ENCODE results near the gene BBS9. TPM values are rescaled to one million over a fixed set of nuclear protein-coding genes. Genes with fewer than 3 reads are reported as not detected.
A peak's percentile ranks its signal among the peaks of the same experiment; 100 is the strongest.

Gene BBS9
- polyA plus RNA-seq, 1 donor = 8.8 TPM

DNA sequence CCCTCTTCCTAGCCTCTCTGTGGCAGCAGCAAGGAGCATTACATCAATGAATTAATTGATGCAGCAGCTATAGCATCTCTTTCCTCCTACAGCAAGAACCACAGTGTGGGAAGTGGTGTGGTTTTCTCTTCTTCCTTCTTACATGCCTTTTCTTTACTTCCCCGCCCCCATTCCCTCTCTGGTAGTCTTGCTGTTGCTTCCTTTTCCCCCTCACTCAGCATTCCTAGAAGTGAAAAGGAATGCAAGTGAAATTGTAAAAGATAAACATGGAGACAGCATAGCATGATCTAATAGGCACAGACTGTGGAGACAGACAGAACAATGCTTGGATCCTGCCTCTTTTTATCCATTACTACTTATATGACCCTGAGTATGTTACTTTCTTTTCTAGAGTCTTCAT is 405.5 kb downstream of the BBS9 start:
- peaks cover 11% of the 10 kb centered on the region for H3K4me1 ChIP-seq (ENCODE audit: control insufficient read depth, insufficient read depth, low read length)
- H3K4me3 ChIP-seq (ENCODE audit: low read length) = no peak overlapping the region
- no peaks in the 10 kb centered on the region for H3K36me3 ChIP-seq (ENCODE audit: control insufficient read depth, insufficient read depth, low read length)
- peak; percentile 13 to 37 for DNase-seq
- H3K9me3 ChIP-seq (ENCODE audit: control insufficient read depth, low read depth, low read length) = no peaks in the 10 kb centered on the region
- WGBS (ENCODE audit: insufficient coverage, low lambda C conversion rate) = 56% methylated on average over 1 of the region's 1 CpG
- no peak overlapping the region for H3K27ac ChIP-seq (ENCODE audit: low read length)
- no peaks in the 10 kb centered on the region for H3K27me3 ChIP-seq (ENCODE audit: control insufficient read depth, insufficient read depth, low read length)

DNA sequence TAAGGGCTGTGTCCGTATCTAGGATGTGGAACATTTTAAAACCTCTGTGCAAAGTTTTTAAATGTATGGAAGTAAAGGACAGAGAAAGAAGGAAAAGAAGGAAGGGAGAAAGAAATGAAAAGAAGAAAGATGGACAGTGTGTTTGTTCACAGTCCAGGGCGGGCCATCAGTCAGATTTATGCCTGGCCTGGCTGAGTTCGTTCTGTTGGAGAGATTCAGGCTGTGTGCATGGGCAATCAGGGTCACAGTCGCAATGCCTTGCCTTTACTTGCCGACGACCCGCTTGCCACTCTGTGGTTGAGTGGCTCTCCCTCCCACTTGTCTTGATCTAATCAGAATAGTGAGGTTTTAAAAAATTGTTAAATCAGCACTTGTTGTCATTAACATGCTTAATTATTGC is 406.6 kb downstream of the BBS9 start:
- peaks cover 11% of the 10 kb centered on the region for H3K4me1 ChIP-seq (ENCODE audit: control insufficient read depth, insufficient read depth, low read length)
- DNase-seq = peak in 1 of 2 donors; percentile 50
- WGBS (ENCODE audit: insufficient coverage, low lambda C conversion rate) = 86% methylated on average over 1 of the region's 7 CpGs
- H3K27me3 ChIP-seq (ENCODE audit: control insufficient read depth, insufficient read depth, low read length) = no peaks in the 10 kb centered on the region
- H3K9me3 ChIP-seq (ENCODE audit: control insufficient read depth, low read depth, low read length) = no peaks in the 10 kb centered on the region
- H3K36me3 ChIP-seq (ENCODE audit: control insufficient read depth, insufficient read depth, low read length) = no peaks in the 10 kb centered on the region
- no peak overlapping the region for H3K4me3 ChIP-seq (ENCODE audit: low read length)
- H3K27ac ChIP-seq (ENCODE audit: low read length) = peak overlapping the region; percentile 41

DNA sequence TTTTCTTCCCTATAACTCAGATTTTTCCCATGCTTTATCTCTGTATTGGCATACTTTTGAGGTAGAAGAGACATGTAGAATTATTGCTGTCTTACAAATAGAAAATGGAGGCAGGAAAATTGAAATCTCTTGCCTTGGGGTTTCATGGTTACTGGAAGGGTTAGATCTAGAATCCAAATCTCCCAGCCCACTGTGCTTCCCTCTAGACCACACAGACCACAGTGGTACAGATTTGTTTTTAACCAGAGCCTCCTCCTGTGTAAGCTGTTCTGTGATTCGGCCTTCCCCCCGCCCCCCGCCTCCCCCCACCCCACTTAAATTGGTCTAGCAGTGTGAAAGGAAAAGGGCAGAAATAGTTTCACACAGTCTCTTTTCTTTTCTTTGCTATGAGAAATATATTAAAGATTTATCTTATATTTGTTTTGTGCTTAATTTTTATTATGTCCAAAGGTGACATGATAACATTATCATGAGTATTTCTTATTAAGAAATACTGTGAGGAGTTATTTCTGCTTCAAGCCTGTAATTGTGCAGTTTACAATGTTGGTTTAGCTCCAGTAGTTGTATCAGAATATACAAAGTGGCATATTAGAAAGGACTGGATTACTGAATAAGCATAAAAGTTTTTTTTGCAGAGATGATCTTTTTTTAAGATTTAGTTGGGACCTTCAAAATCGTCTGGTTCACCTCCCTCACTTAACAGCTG is 407.2 kb downstream of the BBS9 start:
- Histone ChIP-seq H3K36me3 (ENCODE audit: control insufficient read depth, insufficient read depth, low read length) (no peaks in the 10 kb centered on the region), H3K4me1 (ENCODE audit: control insufficient read depth, insufficient read depth, low read length) (peaks cover 11% of the 10 kb centered on the region), H3K27ac (ENCODE audit: low read length) (peak overlapping the region; percentile 41), H3K4me3 (ENCODE audit: low read length) (no peak overlapping the region), H3K9me3 (ENCODE audit: control insufficient read depth, low read depth, low read length) (no peaks in the 10 kb centered on the region), H3K27me3 (ENCODE audit: control insufficient read depth, insufficient read depth, low read length) (no peaks in the 10 kb centered on the region)
- peak in 1 of 2 donors; percentile 63 for DNase-seq
- WGBS (ENCODE audit: insufficient coverage, low lambda C conversion rate) = no CpG with 5 or more reads among the region's 4 CpGs

DNA sequence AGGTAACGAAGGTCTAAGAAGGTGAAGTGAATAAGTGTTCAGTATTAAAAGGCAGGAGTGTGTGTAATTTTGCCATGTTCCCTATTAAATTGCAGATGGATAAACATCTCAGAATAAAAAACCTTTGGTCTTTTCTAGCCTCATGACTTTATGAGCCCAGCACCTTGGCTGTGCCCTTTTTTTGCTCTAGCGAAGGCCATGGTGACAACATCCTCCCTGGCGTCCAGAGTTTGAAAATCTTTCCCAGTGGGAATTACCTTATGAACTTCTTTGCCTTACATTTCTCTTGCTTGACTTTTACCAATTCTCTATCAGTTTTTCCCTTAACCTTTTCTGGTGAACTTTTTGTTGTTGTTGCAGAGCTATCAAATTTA is 407.7 kb downstream of the BBS9 start:
- H3K27ac ChIP-seq (ENCODE audit: low read length) = no peak overlapping the region
- no peak overlapping the region for H3K4me3 ChIP-seq (ENCODE audit: low read length)
- no peaks in the 10 kb centered on the region for H3K27me3 ChIP-seq (ENCODE audit: control insufficient read depth, insufficient read depth, low read length)
- DNase-seq = no peak
- WGBS (ENCODE audit: insufficient coverage, low lambda C conversion rate) = 40% methylated on average over 1 of the region's 3 CpGs
- H3K9me3 ChIP-seq (ENCODE audit: control insufficient read depth, low read depth, low read length) = no peaks in the 10 kb centered on the region
- H3K36me3 ChIP-seq (ENCODE audit: control insufficient read depth, insufficient read depth, low read length) = no peaks in the 10 kb centered on the region
- peaks cover 11% of the 10 kb centered on the region for H3K4me1 ChIP-seq (ENCODE audit: control insufficient read depth, insufficient read depth, low read length)

DNA sequence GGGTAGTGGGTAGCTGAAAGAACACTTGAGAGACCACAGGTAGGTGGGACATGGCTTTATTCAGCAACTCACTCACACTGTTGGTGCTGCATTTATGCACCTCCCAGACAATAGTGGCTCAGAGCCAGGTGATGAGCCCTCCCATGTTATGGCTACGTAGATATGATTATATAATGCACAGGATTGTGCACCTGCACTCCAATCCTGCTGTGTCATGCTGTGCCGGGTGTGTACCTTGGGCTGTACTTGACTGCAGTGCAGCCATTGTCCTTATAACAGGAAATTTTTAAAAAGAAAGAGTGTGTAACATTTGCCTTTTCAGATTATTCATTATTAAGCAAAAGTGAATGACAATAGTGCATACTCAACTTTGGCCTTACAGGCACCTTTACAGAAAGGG is 409.8 kb downstream of the BBS9 start:
- peaks cover 6% of the 10 kb centered on the region for H3K4me1 ChIP-seq (ENCODE audit: control insufficient read depth, insufficient read depth, low read length)
- no peaks in the 10 kb centered on the region for H3K9me3 ChIP-seq (ENCODE audit: control insufficient read depth, low read depth, low read length)
- H3K27ac ChIP-seq (ENCODE audit: low read length) = no peak overlapping the region
- WGBS (ENCODE audit: insufficient coverage, low lambda C conversion rate) = no CpG with 5 or more reads among the region's 2 CpGs
- H3K4me3 ChIP-seq (ENCODE audit: low read length) = no peak overlapping the region
- H3K27me3 ChIP-seq (ENCODE audit: control insufficient read depth, insufficient read depth, low read length) = no peaks in the 10 kb centered on the region
- DNase-seq = no peak
- H3K36me3 ChIP-seq (ENCODE audit: control insufficient read depth, insufficient read depth, low read length) = no peaks in the 10 kb centered on the region

DNA sequence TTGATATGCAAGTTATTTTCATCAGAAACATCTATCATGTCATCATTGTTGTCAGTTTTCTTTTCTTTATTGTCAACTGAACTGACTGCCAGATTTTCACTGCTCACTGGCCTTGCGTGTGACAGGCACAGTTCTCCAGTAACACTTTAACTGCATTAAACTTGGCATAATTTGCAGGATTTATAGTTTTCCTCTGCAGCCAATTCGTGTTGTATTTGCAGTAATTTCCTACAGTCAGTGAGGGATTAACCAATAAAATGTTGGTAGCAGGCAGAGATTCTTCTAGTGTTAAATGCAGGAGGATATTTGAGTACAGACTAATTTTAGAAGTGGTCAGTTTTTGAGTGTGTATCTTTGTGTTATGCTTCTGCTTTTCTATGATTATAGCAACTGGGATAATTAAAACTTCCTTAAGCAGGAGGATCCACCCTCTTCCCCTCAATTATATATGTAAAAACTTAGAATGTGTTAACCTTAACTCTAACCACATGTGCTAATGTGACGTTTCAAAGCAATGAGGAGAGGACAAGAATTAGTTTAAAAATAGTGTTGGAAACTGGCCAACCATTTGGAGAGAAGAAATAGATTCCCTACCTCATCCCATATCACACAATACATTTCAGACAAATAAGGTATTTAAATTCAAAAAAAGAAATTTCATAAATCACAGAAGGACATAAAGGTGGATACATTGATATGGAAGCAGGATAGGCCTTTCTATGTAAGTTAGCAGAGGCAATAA is 410.5 kb downstream of the BBS9 start:
- Histone ChIP-seq H3K36me3 (ENCODE audit: control insufficient read depth, insufficient read depth, low read length) (no peaks in the 10 kb centered on the region), H3K27me3 (ENCODE audit: control insufficient read depth, insufficient read depth, low read length) (no peaks in the 10 kb centered on the region), H3K9me3 (ENCODE audit: control insufficient read depth, low read depth, low read length) (no peaks in the 10 kb centered on the region), H3K4me3 (ENCODE audit: low read length) (no peak overlapping the region), H3K27ac (ENCODE audit: low read length) (no peak overlapping the region), H3K4me1 (ENCODE audit: control insufficient read depth, insufficient read depth, low read length) (peaks cover 6% of the 10 kb centered on the region)
- no CpG with 5 or more reads among the region's 3 CpGs for WGBS (ENCODE audit: insufficient coverage, low lambda C conversion rate)
- DNase-seq = no peak

DNA sequence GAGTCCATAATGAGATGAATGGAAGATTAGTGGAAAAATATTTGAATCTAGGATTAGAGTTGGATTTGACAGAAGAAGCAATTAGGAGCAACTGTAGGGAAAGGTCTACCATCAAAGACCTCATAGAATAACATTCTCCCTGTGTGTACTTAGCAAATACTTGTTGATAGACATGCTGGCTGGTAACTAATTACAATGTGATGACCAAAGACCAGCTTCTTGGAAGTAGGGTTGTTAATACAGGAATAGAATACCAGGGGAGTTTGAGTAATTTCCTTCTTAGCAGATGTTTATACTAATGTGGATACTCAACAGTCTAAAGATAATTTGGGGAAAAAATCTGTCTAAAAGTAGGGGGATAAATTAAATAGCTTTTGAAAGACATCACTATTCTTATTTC is 418.5 kb downstream of the BBS9 start:
- DNase-seq = no peak
- Histone ChIP-seq H3K4me3 (ENCODE audit: low read length) (no peak overlapping the region), H3K27ac (ENCODE audit: low read length) (no peak overlapping the region), H3K36me3 (ENCODE audit: control insufficient read depth, insufficient read depth, low read length) (no peaks in the 10 kb centered on the region), H3K9me3 (ENCODE audit: control insufficient read depth, low read depth, low read length) (no peaks in the 10 kb centered on the region), H3K4me1 (ENCODE audit: control insufficient read depth, insufficient read depth, low read length) (no peaks in the 10 kb centered on the region), H3K27me3 (ENCODE audit: control insufficient read depth, insufficient read depth, low read length) (no peaks in the 10 kb centered on the region)

DNA sequence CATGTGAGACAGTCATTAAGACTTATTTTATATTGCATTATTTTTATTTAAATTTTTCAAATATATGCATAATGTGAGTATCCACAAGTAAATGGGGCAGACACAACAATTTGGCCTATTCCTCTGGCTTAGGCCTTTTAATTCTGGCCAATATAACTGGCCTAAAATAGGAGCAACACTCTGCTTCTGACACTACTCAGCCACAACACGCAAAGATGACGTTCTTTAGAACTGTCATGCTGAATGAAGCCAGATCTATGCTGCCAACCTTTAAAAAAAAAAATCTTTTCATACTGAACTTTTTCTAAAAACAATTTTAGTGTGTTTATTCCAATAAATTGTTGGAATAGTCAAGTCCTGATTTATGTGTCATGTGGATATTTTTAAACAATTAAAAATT is 421.0 kb downstream of the BBS9 start:
- H3K27ac ChIP-seq (ENCODE audit: low read length) = no peak overlapping the region
- DNase-seq = no peak
- WGBS (ENCODE audit: insufficient coverage, low lambda C conversion rate) = no CpG with 5 or more reads among the region's 2 CpGs
- no peaks in the 10 kb centered on the region for H3K9me3 ChIP-seq (ENCODE audit: control insufficient read depth, low read depth, low read length)
- no peaks in the 10 kb centered on the region for H3K4me1 ChIP-seq (ENCODE audit: control insufficient read depth, insufficient read depth, low read length)
- no peak overlapping the region for H3K4me3 ChIP-seq (ENCODE audit: low read length)
- no peaks in the 10 kb centered on the region for H3K36me3 ChIP-seq (ENCODE audit: control insufficient read depth, insufficient read depth, low read length)
- no peaks in the 10 kb centered on the region for H3K27me3 ChIP-seq (ENCODE audit: control insufficient read depth, insufficient read depth, low read length)

DNA sequence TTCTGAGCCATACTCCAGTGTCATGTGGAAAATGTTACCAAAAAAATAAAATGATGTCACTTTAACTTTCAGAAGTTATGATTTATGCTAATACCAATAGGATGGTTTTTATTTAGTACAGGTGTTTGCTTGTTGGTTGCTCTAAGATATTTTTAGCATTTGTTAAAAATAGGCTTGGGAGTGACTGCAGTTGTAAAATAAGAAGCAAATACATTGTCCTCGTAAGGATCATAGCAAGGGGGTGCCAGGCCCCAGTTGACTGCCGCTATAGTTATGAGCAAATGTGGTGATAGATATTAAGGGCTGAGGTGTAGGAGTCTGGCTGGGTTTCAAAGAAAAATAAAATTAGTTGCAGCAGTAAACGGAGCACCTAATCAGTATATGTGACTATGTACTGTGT is 421.6 kb downstream of the BBS9 start:
- Histone ChIP-seq H3K9me3 (ENCODE audit: control insufficient read depth, low read depth, low read length) (no peaks in the 10 kb centered on the region), H3K4me1 (ENCODE audit: control insufficient read depth, insufficient read depth, low read length) (no peaks in the 10 kb centered on the region), H3K27me3 (ENCODE audit: control insufficient read depth, insufficient read depth, low read length) (no peaks in the 10 kb centered on the region), H3K4me3 (ENCODE audit: low read length) (no peak overlapping the region), H3K36me3 (ENCODE audit: control insufficient read depth, insufficient read depth, low read length) (no peaks in the 10 kb centered on the region), H3K27ac (ENCODE audit: low read length) (no peak overlapping the region)
- DNase-seq = no peak
- 29% methylated on average over 1 of the region's 3 CpGs for WGBS (ENCODE audit: insufficient coverage, low lambda C conversion rate)

DNA sequence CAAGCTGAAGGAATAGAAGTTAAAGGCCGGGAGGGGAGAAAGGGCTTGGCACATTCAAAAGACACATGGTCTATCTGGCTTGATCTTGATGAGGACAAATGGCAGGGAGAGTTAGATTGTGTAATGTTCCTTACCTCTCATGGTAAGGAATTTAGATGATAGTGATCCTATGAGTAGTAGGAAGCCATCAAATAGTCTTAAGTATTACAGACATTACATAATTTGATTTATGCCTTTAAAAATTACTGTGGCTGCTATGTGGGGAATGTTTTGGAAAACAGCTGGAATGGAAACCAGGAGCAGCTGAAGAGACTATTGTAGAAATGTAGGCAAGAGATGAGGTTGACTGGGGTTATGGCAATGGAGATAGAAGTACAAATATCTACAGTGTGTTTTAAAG is 424.7 kb downstream of the BBS9 start:
- no peaks in the 10 kb centered on the region for H3K4me1 ChIP-seq (ENCODE audit: control insufficient read depth, insufficient read depth, low read length)
- H3K4me3 ChIP-seq (ENCODE audit: low read length) = no peak overlapping the region
- no CpG with 5 or more reads among the region's 1 CpG for WGBS (ENCODE audit: insufficient coverage, low lambda C conversion rate)
- no peaks in the 10 kb centered on the region for H3K27me3 ChIP-seq (ENCODE audit: control insufficient read depth, insufficient read depth, low read length)
- no peak for DNase-seq
- no peaks in the 10 kb centered on the region for H3K9me3 ChIP-seq (ENCODE audit: control insufficient read depth, low read depth, low read length)
- no peaks in the 10 kb centered on the region for H3K36me3 ChIP-seq (ENCODE audit: control insufficient read depth, insufficient read depth, low read length)
- H3K27ac ChIP-seq (ENCODE audit: low read length) = no peak overlapping the region

DNA sequence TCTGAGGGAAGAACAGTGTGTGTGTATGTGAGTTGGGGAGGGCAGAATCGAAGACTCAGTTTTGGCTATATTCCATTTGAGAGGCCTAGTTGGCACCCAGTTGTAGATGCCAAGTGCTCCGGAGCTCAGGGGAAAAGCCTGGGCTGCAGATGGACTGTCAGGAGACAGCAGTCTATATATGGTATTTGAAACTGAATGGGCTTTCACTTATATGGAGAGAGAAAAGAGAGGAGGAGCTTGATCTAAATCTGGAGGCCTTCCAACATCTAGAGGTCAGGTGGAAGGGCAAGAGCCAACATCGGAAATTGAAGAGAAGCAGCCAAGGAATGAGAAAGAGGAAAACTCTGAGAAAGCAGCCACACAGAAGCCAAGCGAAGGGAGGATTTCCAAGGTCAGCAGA is 425.2 kb downstream of the BBS9 start:
- H3K36me3 ChIP-seq (ENCODE audit: control insufficient read depth, insufficient read depth, low read length) = no peaks in the 10 kb centered on the region
- no peaks in the 10 kb centered on the region for H3K27me3 ChIP-seq (ENCODE audit: control insufficient read depth, insufficient read depth, low read length)
- H3K9me3 ChIP-seq (ENCODE audit: control insufficient read depth, low read depth, low read length) = no peaks in the 10 kb centered on the region
- DNase-seq = no peak
- WGBS (ENCODE audit: insufficient coverage, low lambda C conversion rate) = 80% methylated on average over 1 of the region's 4 CpGs
- H3K4me3 ChIP-seq (ENCODE audit: low read length) = no peak overlapping the region
- H3K4me1 ChIP-seq (ENCODE audit: control insufficient read depth, insufficient read depth, low read length) = no peaks in the 10 kb centered on the region
- H3K27ac ChIP-seq (ENCODE audit: low read length) = no peak overlapping the region

All from large intestine (tissue), 3 donors.